GM19240 (cell line): ENCODE data around the gene RLIM.
A peak's percentile ranks its signal among the peaks of the same experiment; 100 is the strongest.

Experiments
- DNase-seq: peaks from one replicate; pipeline ENCODE4 v3.0.0; 2011; ENCODE audit warnings: low spot score; ENCODE audit not compliant: insufficient read length

Gene RLIM

GRCh38 chrX:74536152-74536831 is 78.1 kb downstream of the RLIM start:
- DNase-seq: peak; percentile 14

DNA sequence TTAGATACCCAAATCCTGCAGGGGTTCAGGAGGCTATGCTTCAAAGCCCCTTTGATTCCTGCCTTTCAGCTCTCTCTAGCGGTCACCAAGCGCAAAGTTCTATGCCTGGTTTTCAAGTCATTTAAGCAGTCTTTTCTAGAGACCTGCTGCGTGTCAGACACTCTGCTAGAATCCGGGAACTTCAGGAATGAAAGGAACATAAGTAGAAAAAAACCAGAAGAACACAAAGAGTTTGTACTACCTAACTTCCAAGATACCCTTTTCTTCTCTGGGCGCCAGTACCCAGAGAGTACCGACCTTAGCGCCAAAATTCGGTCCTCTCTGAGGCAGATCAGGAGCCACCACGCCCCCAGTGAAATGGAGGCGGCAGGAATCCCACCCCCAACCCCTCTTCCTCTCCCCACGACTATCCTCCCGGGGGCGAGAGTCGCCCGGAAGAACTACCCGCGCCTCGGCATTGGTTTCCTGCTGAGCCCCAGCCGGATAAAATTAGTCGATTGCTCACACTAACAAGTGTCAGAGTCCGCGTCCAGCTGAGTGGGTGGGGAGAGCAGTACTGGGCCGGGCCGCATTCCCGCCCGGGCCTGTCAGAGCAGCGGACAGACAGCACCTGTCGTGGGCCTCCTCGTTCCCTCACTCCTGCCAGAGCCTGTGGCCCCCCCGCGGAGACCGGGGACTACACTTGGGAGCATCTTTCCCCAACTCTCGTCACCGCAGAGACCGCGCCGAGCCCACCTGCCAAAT is 78.8 kb downstream of the RLIM start:
- peak; percentile 7 for DNase-seq
